ENCODE measurements around the gene REG3A. TPM values are rescaled to one million over a fixed set of nuclear protein-coding genes. Genes with fewer than 3 reads are reported as not detected.

Gene REG3A
- polyA plus RNA-seq (2012; ENCODE audit: insufficient read length, low read depth), result not detected

GRCh38 chr2:79159653-79160052, at the start of gene REG3A:
REG3A (minus strand) TSS chr2:79159753; CDS start chr2:79159405, 348 bp downstream.
- TF ChIP-seq FOXP2 (optimal IDR thresholded peaks at IDR 0.05; ENCODE audit: borderline replicate concordance, extremely low read depth, extremely low read length, insufficient read depth) (no peak), TAF1 (IDR thresholded peaks at IDR 0.05; ENCODE audit: borderline replicate concordance, insufficient read depth, low read length) (no peak), POLR2AphosphoS5 (IDR thresholded peaks at IDR 0.05; ENCODE audit: low read depth, low read length) (no peak), SIN3A (IDR thresholded peaks at IDR 0.05; ENCODE audit: borderline replicate concordance, insufficient read depth, low read length) (no peak), REST (IDR thresholded peaks at IDR 0.05; ENCODE audit: insufficient read depth in 1 of 2, low read depth in 2 of 2, low read length in 2 of 2) (no peak)

GRCh38 chr2:79200762-79201161, 41.2 kb upstream of the REG3A start:
- TF ChIP-seq FOXP2 (optimal IDR thresholded peaks at IDR 0.05; ENCODE audit: borderline replicate concordance, extremely low read depth, extremely low read length, insufficient read depth) (no peak), REST (IDR thresholded peaks at IDR 0.05; ENCODE audit: insufficient read depth in 1 of 2, low read depth in 2 of 2, low read length in 2 of 2) (no peak), POLR2AphosphoS5 (IDR thresholded peaks at IDR 0.05; ENCODE audit: low read depth, low read length) (no peak), SIN3A (IDR thresholded peaks at IDR 0.05; ENCODE audit: borderline replicate concordance, insufficient read depth, low read length) (no peak), TAF1 (IDR thresholded peaks at IDR 0.05; ENCODE audit: borderline replicate concordance, insufficient read depth, low read length) (no peak)

DNA sequence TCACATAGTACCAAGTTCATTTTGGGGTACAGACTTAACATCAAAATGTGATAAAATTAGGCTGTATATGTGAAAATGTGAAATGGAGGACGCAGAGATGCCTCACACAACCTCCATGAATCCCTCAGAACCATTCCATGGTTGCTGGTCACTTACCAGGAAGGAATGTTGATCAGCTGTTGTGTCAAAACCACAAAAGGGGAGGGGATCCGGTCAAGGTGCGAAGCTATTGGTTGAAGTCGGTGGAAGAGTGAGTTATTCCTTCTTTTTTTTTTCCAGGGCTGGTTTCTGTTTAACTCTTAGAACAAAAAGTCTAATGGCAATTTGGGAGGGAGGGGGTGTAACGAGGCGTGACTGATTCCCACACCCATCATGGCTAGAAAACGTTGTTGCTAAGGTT, 32.3 kb upstream of the REG3A start:
- TF ChIP-seq FOXP2 (optimal IDR thresholded peaks at IDR 0.05; ENCODE audit: borderline replicate concordance, extremely low read depth, extremely low read length, insufficient read depth) (no peak), TAF1 (IDR thresholded peaks at IDR 0.05; ENCODE audit: borderline replicate concordance, insufficient read depth, low read length) (no peak), REST (IDR thresholded peaks at IDR 0.05; ENCODE audit: insufficient read depth in 1 of 2, low read depth in 2 of 2, low read length in 2 of 2) (no peak), SIN3A (IDR thresholded peaks at IDR 0.05; ENCODE audit: borderline replicate concordance, insufficient read depth, low read length) (no peak)

- TF ChIP-seq TAF1 (IDR thresholded peaks at IDR 0.05; ENCODE audit: borderline replicate concordance, insufficient read depth, low read length), result no peak
- no peak for TF ChIP-seq REST (IDR thresholded peaks at IDR 0.05; ENCODE audit: insufficient read depth in 1 of 2, low read depth in 2 of 2, low read length in 2 of 2)
- TF ChIP-seq FOXP2 (optimal IDR thresholded peaks at IDR 0.05; ENCODE audit: borderline replicate concordance, extremely low read depth, extremely low read length, insufficient read depth), result no peak
- no peak for TF ChIP-seq SIN3A (IDR thresholded peaks at IDR 0.05; ENCODE audit: borderline replicate concordance, insufficient read depth, low read length)
- TF ChIP-seq POLR2AphosphoS5 (IDR thresholded peaks at IDR 0.05; ENCODE audit: low read depth, low read length), result no peak
These were observed 31.5 kb upstream of the REG3A start for GRCh38 chr2:79191081-79191480.

DNA sequence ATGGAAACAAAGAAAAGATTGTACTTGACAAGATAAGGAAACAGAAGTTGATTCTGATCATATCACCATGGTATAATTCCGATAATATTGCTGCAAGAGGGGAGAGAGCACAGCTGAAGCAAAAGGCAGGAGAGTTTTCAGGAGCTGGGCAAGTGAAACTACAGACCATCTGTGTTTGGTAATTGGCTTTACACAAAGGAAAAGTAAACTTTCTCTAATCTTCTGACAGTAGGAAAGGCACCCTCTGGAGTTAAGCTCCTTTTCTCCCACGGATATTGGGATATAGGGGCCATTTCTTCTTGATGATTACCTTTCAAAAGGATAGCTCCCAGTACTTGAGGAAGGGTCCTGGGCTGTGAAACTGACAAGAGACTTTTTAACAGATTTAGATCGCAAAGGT, 29.9 kb upstream of the REG3A start:
- no peak for TF ChIP-seq TAF1 (IDR thresholded peaks at IDR 0.05; ENCODE audit: borderline replicate concordance, insufficient read depth, low read length)
- TF ChIP-seq SIN3A (IDR thresholded peaks at IDR 0.05; ENCODE audit: borderline replicate concordance, insufficient read depth, low read length), result no peak
- no peak for TF ChIP-seq REST (IDR thresholded peaks at IDR 0.05; ENCODE audit: insufficient read depth in 1 of 2, low read depth in 2 of 2, low read length in 2 of 2)
- no peak for TF ChIP-seq FOXP2 (optimal IDR thresholded peaks at IDR 0.05; ENCODE audit: borderline replicate concordance, extremely low read depth, extremely low read length, insufficient read depth)
